Peyer's patch (tissue), 4 donors: ENCODE measurements around the gene CEP120. TPM values are rescaled to one million over a fixed set of nuclear protein-coding genes. Genes with fewer than 3 reads are reported as not detected.

Experiments used
- DNase-seq, 3 donors: peaks; one replicate each; pipeline ENCODE4 v3.0.0-alpha.2; 2017 to 2019
- H3K27ac ChIP-seq, 4 donors: fragments of 200-600 bp; sonication (generic); one replicate each; pipeline ENCODE4 v1.5.1; 2016 to 2019
- H3K27me3 ChIP-seq, 2 donors: fragments of 200-600 bp; sonication (generic); one replicate each; pipeline ENCODE4 v1.5.1; 2019
- H3K36me3 ChIP-seq, 3 donors: fragments of 200-600 bp; sonication (generic); one replicate each; pipeline ENCODE4 v1.5.1; 2016 to 2019
- H3K4me1 ChIP-seq, 4 donors: fragments of 200-600 bp; sonication (generic); one replicate each; pipeline ENCODE4 v1.5.1; 2016 to 2019
- H3K4me3 ChIP-seq, 4 donors: fragments of 200-600 bp; sonication (generic); 1 replicate in 3 of 4; 2 replicates in 1 of 4; pipeline ENCODE4 v1.5.1; 2016 to 2019; ENCODE audit warnings: mild to moderate bottlenecking in 1 of 4
- H3K9me3 ChIP-seq, 4 donors: fragments of 200-600 bp; sonication (generic); one replicate each; pipeline ENCODE4 v1.5.1; 2016 to 2019; ENCODE audit warnings: mild to moderate bottlenecking in 1 of 4
- CTCF ChIP-seq, 6 experiments: fragments of 450-650 bp in 4 of 6; fragments of 200-600 bp in 2 of 6; sonication (generic) in 1 of 6; IDR thresholded peaks; one replicate each; pipeline ENCODE4 v1.5.1; 2017 to 2019; ENCODE audit warnings: antibody characterized with exemption in 6 of 6, mild to moderate bottlenecking in 3 of 6, moderate library complexity in 1 of 6
- POLR2A ChIP-seq, 2 donors: fragments of 450-650 bp; IDR thresholded peaks; one replicate each; pipeline ENCODE4 v1.5.1; 2017; ENCODE audit warnings: antibody characterized with exemption in 2 of 2, mild to moderate bottlenecking in 2 of 2, moderate library complexity in 2 of 2
- total RNA-seq, 4 donors: library from RNA; depleted of rRNA; stranded (reverse); fragments of >200 nt; gene quantifications; one replicate each; pipeline ENCODE4 v1.1.0, GENCODE V29; 2016

Gene CEP120
- total RNA-seq, 4 donors from 2014 or later, result 10.5 to 47.9 (median 24.2) TPM

DNA sequence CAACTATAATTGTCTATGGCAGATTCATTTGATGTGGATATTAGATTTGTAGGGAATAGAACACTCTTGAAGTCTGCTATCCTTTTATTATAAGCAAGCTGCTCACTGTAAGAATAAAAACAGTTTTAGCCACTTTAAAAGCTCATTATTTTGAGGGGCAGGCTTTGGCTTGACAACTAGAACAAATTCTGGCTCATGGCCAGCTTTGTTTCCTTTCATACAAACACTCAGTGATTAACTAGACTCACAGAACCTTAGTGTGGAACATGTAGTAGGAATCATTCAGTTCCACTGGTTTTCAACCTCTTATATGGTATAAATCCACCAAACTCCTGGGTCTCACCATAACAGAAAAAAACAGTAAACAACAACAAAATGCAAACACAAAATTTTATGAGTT lies 27.4 kb upstream of the CEP120 start:
- DNase-seq, result no peak
- H3K9me3 ChIP-seq, result no peaks in the 10 kb centered on the region

DNA sequence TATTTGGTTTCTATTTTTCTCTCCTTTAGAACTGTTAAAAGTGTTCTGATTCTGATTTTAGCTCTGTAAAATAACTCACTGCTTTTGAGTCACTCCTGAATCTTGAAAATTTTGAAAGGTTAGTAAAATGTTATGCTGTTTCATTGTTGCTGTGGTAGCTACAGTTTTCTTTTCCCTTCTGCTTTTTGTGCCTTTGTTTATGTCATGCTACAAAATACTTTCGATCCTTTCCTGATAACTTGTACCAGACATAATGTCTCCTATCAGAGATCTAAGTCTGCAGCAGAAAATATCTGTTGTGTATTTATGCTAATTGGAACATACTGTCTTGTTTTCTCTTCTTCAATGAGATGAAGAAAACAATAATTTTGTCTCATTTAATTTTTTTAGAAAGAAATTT lies 26.9 kb upstream of the CEP120 start:
- H3K9me3 ChIP-seq, result no peaks in the 10 kb centered on the region
- no peak overlapping the region for H3K27ac ChIP-seq
- peaks cover 0 to 30% (median 0%) of the 10 kb centered on the region in 4 donors for H3K4me1 ChIP-seq
- no peak for DNase-seq
- no peaks in the 10 kb centered on the region for H3K36me3 ChIP-seq
- no peak overlapping the region for H3K4me3 ChIP-seq
- TF ChIP-seq POLR2A (IDR thresholded peaks at IDR 0.05) (no peak), CTCF (IDR thresholded peaks at IDR 0.05) (no peak)
- no peaks in the 10 kb centered on the region for H3K27me3 ChIP-seq

More for the DNA sequence above, 27.4 kb upstream of the CEP120 start:
- Histone ChIP-seq H3K27me3 (no peaks in the 10 kb centered on the region), H3K4me1 (peaks cover 0 to 35% (median 0%) of the 10 kb centered on the region in 4 donors), H3K36me3 (no peaks in the 10 kb centered on the region), H3K4me3 (no peak overlapping the region), H3K27ac (no peak overlapping the region)
- TF ChIP-seq CTCF (IDR thresholded peaks at IDR 0.05), result no peak
- no peak for TF ChIP-seq POLR2A (IDR thresholded peaks at IDR 0.05)

DNA sequence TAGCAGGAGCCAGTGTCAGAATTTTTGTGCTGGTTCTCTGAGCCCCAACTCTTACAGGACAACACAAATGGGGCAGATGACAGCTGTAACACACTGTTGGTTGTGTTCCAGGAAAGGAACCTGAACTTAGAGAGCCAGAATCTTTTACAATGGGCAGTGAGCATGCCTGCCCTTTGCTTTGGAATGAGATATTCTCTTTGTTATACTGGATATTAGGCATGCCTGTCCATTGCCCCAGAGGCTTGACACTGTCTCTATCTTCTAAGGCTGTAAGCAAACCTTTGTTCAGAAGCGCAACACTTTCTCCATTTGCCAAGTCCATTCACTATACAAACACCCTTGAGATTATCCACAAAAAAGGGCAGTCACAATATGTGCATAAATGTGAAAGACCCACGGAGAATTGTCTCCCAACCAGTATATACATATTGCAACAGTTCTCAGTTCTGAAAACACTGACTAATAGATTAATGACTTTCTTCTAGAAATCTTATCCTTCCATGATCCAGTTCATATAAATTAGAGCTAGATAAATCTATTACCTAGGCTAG lies 26.3 kb upstream of the CEP120 start:
- no peak overlapping the region for H3K27ac ChIP-seq
- H3K27me3 ChIP-seq, result no peaks in the 10 kb centered on the region
- H3K4me1 ChIP-seq, result peaks cover 0 to 26% (median 0%) of the 10 kb centered on the region in 4 donors
- H3K9me3 ChIP-seq, result no peaks in the 10 kb centered on the region
- DNase-seq, result no peak
- no peaks in the 10 kb centered on the region for H3K36me3 ChIP-seq
- no peak for TF ChIP-seq POLR2A (IDR thresholded peaks at IDR 0.05)
- no peak for TF ChIP-seq CTCF (IDR thresholded peaks at IDR 0.05)
- H3K4me3 ChIP-seq, result no peak overlapping the region

GRCh38 chr5:123448743-123449142 lies 25.5 kb upstream of the CEP120 start:
- Histone ChIP-seq H3K27ac (peak overlapping the region in 1 of 4 donors; percentile 43), H3K4me3 (no peak overlapping the region), H3K9me3 (no peaks in the 10 kb centered on the region), H3K36me3 (no peaks in the 10 kb centered on the region), H3K27me3 (no peaks in the 10 kb centered on the region), H3K4me1 (peaks cover 0 to 26% (median 0%) of the 10 kb centered on the region in 4 donors)
- no peak for DNase-seq
- TF ChIP-seq CTCF (IDR thresholded peaks at IDR 0.05) (no peak), POLR2A (IDR thresholded peaks at IDR 0.05) (no peak)

GRCh38 chr5:123448017-123448617 lies 24.9 kb upstream of the CEP120 start:
- H3K27me3 ChIP-seq, result no peaks in the 10 kb centered on the region
- DNase-seq, result no peak
- TF ChIP-seq POLR2A (IDR thresholded peaks at IDR 0.05), result no peak
- TF ChIP-seq CTCF (IDR thresholded peaks at IDR 0.05), result no peak
- H3K4me3 ChIP-seq, result no peak overlapping the region
- peaks cover 0 to 26% (median 0%) of the 10 kb centered on the region in 4 donors for H3K4me1 ChIP-seq
- H3K9me3 ChIP-seq, result no peaks in the 10 kb centered on the region
- H3K36me3 ChIP-seq, result no peaks in the 10 kb centered on the region
- peak overlapping the region in 2 of 4 donors; percentile 20 to 44 for H3K27ac ChIP-seq
